Measurements from ENCODE around the gene MALSU1. TPM values are rescaled to one million over a fixed set of nuclear protein-coding genes. Genes with fewer than 3 reads are reported as not detected.

The MALSU1 gene
- total RNA-seq, 1 experiment from 2014 or later: 95.5 TPM

Other genes starting within 250 kb of the MALSU1 start
- gene KLHL7, start 193.6 kb upstream of the MALSU1 start, total RNA-seq (2022): 35.8 and 40.6 TPM in 2 replicates
- gene NUP42, start 117.3 kb upstream of the MALSU1 start, total RNA-seq (2022): 38.6 and 41.6 TPM in 2 replicates
- gene GPNMB, start 52.6 kb upstream of the MALSU1 start, total RNA-seq (2022): 0.79 and 1.2 TPM in 2 replicates
- gene IGF2BP3, start 171.2 kb downstream of the MALSU1 start, total RNA-seq (2022): 124 and 127 TPM in 2 replicates
- 123 and 132 TPM in 2 replicates for gene TRA2A, start 232.6 kb downstream of the MALSU1 start, total RNA-seq (2022)

All from Caco-2 (cell line).